HPDE6-E6E7 (cell line): ENCODE data around the gene SORT1.
"Not testable (repeated sequence)": the region's sequence is repeated elsewhere in the genome, so short reads cannot be mapped to it uniquely, and the experiment has no call there.

Source experiments
- DNase-seq: peaks from one replicate; pipeline ENCODE4 v3.0.0; 2011; ENCODE audit warnings: missing footprints; ENCODE audit errors: extremely low spot score

The SORT1 gene

GRCh38 chr1:109379907-109380306, 17.8 kb downstream of the SORT1 start:
- no peak for DNase-seq

GRCh38 chr1:109379422-109379821, 18.3 kb downstream of the SORT1 start:
- no peak for DNase-seq

GRCh38 chr1:109377698-109378097, 20.0 kb downstream of the SORT1 start:
- DNase-seq = no peak

GRCh38 chr1:109373696-109374095, 24.0 kb downstream of the SORT1 start:
- DNase-seq = not testable (repeated sequence)

GRCh38 chr1:109373126-109373525, 24.6 kb downstream of the SORT1 start:
- no peak for DNase-seq

- DNase-seq = no peak
Measured at GRCh38 chr1:109372281-109372680, 25.4 kb downstream of the SORT1 start.

GRCh38 chr1:109371341-109371739, 26.4 kb downstream of the SORT1 start:
- no peak for DNase-seq

GRCh38 chr1:109370712-109371340, 26.9 kb downstream of the SORT1 start:
- no peak for DNase-seq

GRCh38 chr1:109369167-109369746, 28.5 kb downstream of the SORT1 start:
- DNase-seq = no peak

- no peak for DNase-seq
Measured at GRCh38 chr1:109368464-109368863, 29.3 kb downstream of the SORT1 start.

- DNase-seq = no peak
Measured at GRCh38 chr1:109367626-109368025, 30.1 kb downstream of the SORT1 start.

GRCh38 chr1:109365642-109366204, 32.0 kb downstream of the SORT1 start:
- no peak for DNase-seq

- DNase-seq = no peak
Measured at GRCh38 chr1:109361649-109362048, 36.1 kb downstream of the SORT1 start.

- DNase-seq = no peak
Measured at GRCh38 chr1:109361069-109361468, 36.6 kb downstream of the SORT1 start.

GRCh38 chr1:109357616-109358015, 40.1 kb downstream of the SORT1 start:
- DNase-seq = no peak

- no peak for DNase-seq
Measured at GRCh38 chr1:109356915-109357314, 40.8 kb downstream of the SORT1 start.

- no peak for DNase-seq
Measured at GRCh38 chr1:109356505-109356904, 41.2 kb downstream of the SORT1 start.

- DNase-seq = no peak
Measured at GRCh38 chr1:109354929-109355328, 42.8 kb downstream of the SORT1 start.

GRCh38 chr1:109351457-109351856, 46.3 kb downstream of the SORT1 start:
- DNase-seq = no peak

- no peak for DNase-seq
Measured at GRCh38 chr1:109350655-109351054, 47.1 kb downstream of the SORT1 start.

GRCh38 chr1:109350182-109350581, 47.5 kb downstream of the SORT1 start:
- DNase-seq = no peak

GRCh38 chr1:109347511-109347910, 50.2 kb downstream of the SORT1 start:
- no peak for DNase-seq
